Ramos (cell line): ENCODE data around the gene MESP2.

Source experiments
- in situ Hi-C: fragments of 300-500 bp; cut with MboI; formaldehyde crosslinking; loops from one replicate; pipeline ENCODE4 v1.14.3; 2022; ENCODE audit warnings: low sequenced_read_pairs; ENCODE audit not compliant: unreplicated experiment

MESP2 gene, protein sequence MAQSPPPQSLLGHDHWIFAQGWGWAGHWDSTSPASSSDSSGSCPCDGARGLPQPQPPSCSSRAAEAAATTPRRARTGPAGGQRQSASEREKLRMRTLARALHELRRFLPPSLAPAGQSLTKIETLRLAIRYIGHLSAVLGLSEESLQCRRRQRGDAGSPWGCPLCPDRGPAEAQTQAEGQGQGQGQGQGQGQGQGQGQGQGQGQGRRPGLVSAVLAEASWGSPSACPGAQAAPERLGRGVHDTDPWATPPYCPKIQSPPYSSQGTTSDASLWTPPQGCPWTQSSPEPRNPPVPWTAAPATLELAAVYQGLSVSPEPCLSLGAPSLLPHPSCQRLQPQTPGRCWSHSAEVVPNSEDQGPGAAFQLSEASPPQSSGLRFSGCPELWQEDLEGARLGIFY

GRCh38 chr15:89776274-89777072, at the start of gene MESP2:
Gene MESP2, plus strand, starts transcription at chr15:89776332. Its CDS starts 26 bp downstream, at chr15:89776358.
- in situ Hi-C loops = no loop called here

DNA sequence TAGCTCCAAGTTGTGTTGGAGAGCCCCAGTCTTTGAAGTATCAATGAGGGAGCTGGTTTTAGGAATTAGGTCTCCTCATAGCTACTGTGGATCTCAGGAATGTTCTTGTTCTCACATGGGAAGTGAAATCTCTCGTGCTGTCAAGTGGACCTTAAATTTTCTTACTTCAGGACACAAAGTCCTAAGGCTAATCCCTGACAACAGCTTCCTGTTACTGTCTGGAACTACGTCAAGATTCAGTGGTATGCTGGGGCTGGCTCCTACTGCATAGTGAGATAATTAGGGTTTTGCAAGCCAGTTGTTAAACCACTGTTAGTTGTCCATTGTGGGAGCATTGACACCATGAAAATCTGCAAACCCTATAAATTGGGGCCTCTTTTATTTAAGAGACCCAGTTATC, 47.9 kb upstream of the MESP2 start:
- in situ Hi-C loops = no loop called here

DNA sequence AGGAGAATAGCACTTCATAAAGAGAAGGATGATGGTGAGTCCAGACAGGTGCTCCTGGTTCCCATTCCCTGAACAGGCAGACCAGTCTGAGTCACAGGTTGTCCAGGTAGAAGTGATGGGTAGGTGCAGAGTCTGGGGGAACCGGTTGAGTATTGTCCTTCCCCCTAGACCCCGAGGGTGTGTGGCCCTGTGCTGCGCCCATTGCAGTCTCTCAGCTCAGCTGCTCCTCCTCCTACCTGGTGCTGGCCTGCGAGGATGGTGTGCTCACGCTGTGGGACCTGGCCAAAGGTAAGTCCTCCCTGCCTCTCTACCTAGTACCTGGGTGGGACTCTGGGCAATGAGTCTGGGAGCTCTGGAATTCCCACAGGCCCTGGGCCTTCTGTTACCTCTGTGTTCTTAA, 44.9 kb upstream of the MESP2 start:
- in situ Hi-C loops = no loop called here

GRCh38 chr15:89732451-89733172, 43.5 kb upstream of the MESP2 start:
- in situ Hi-C loops = no loop called here

DNA sequence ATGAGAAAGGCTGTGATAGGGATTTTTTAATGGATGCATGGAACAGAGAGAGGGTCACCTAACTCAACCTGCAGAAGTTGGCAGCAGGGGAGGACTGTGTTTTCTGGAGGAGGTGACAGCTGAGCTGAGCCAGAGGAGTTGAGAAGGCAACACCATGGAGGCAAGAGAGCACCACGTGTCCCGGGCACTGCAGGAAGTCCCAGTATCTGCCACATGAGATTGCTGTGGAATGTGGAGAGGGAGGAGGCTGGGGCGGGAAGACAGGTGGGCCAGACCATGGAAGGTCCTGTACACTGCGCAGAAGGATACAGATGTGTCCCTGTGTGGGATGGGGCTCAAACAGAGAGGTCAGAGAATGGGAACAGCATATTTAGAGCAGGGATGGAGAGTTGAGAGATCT, 40.4 kb upstream of the MESP2 start:
- in situ Hi-C loops = no loop called here

- in situ Hi-C loops = no loop called here
These were observed 36.0 kb upstream of the MESP2 start for GRCh38 chr15:89740137-89740536.

GRCh38 chr15:89743011-89743410, 33.1 kb upstream of the MESP2 start:
- in situ Hi-C loops = no loop called here

- in situ Hi-C loops = no loop called here
These were observed 32.5 kb upstream of the MESP2 start for GRCh38 chr15:89743594-89743993.

GRCh38 chr15:89745131-89745530, 31.0 kb upstream of the MESP2 start:
- in situ Hi-C loops = no loop called here

GRCh38 chr15:89745768-89746167, 30.4 kb upstream of the MESP2 start:
- in situ Hi-C loops = no loop called here

DNA sequence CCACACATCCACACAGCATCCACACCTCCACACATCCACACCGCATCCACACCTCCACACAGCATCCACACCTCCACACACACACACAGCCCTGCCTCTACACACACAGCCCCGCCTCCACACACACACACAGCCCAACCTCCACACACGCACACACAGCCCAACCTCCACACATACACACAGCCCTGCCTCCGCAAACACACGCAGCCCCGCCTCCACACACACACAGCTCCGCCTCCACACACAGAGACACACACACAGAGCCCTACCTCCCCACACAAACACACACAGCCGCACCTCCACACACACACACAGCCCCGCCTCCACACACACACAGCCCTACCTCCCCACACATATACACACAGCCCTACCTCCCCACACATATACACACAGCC, 29.7 kb upstream of the MESP2 start:
- in situ Hi-C loops = no loop called here

DNA sequence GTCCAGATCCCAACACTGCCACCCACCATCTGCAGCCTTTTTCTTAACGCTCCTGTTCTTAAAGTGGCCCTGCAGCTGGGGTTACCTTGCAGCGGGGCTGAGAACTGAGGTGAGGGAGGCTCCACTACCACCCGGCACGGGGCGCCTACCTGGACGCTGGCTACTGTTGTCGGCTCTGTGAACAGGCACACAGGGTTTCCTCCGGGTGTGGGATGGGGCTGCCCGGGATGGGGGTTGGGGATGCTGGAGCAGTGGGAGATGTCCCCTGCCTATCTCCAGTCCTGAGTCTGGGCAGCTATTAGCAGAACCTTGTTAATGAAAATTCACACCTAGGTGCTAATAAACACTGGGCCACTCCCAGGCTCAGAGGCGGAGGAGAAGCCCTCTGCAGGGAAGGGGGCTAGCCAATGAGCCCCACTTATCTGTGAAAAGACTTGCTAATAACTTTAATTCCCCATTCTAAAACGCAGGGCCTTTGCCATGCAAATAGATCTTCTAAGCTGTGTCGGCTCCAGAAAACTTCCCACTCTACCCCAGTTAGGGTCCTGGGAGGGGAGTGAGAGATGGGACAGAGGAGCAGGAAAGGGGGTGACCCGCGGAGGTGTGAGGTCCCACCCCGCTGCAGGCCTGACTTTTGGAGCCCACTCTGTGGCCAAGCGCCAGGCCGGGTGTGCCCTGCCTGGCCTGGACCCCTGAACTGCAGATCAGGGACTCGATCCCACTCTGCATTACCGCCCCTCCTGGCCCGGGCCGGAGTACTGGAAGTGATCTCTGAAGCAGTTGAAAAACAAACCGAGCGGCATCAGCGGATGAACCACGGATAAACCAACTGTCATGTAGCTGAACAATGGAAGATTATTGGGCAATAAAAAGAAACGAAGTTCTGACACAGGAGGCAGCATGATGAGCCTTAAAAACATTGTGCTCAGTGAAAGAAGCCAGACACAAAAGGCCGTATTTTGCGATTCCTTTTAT, 28.1 kb upstream of the MESP2 start:
- in situ Hi-C loops = no loop called here

- in situ Hi-C loops = no loop called here
These were observed 27.1 kb upstream of the MESP2 start for GRCh38 chr15:89749054-89749453.

- in situ Hi-C loops = no loop called here
These were observed 26.6 kb upstream of the MESP2 start for GRCh38 chr15:89749526-89749925.

DNA sequence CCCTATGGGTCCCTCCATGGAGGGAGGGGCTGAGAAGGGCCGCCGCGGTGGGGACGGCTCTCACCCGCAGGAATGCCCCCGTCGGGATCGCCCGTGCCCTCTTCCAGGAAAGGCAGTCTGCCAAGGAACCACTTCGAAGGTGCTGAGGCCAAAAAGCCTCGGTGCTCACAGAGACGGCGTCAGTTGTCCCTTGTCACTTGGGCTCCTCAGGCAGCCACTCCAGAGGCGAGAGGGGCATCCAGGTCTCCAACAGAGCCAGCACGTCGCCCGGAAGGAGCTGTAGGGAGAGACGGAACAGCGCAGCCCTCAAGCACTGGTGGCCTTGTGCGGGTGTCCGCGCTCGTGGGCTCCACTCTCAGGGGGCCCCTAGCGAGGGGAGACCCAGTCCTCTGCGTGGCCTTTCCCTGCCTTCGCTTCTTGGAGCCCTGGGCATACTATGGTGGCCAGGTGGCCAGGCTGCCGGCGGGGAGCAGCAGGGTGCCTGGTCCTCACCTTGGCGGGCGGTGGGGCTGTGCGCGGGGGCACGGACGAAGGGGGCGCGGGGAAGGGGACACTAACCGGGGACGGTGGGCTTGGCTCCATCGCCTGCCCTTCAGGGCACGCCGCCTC, 26.1 kb upstream of the MESP2 start:
- in situ Hi-C loops = no loop called here

- in situ Hi-C loops = no loop called here
These were observed 25.3 kb upstream of the MESP2 start, which contains the start of gene MESP1 for GRCh38 chr15:89750560-89751542. Gene MESP1, minus strand, starts transcription at chr15:89751249. Its CDS starts 18 bp downstream, at chr15:89751231.

DNA sequence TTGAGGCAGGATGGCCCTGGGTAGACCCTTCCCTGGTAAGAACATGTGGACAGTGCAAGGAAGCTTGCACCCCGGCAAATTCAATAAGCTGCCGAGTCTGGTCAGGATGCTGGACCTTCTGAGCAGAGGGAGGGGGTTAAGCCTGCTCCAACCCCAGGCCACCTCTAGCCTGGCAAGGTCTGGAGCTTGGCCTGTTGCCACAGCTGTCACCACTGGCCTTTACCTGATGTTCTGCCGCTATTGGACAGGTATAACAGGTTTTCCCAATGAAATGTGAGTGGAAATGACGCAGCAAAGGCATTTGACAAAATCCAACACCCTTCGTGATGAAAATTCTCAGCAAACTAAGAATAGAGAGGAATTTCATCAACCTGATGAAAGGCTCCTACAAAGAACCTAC, 24.4 kb upstream of the MESP2 start:
- in situ Hi-C loops = no loop called here

DNA sequence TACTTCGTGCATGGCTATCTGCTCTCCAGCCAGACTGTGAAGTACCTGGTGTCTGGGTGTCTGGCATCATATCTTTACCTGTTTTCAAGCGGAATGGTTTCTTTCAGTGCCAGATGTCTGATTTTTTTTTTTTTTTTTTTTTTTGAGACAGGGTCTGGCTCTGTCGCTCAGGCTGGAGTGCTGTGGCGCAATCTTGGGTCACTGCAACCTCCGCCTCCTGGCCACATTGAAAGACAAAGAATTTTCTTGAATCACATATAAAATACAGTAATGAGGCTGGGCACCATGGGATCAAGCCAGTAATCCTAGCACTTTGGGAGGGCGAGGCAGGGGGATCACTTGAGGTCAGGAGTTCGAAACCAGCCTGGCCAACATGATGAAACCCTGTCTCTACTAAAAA, 22.3 kb upstream of the MESP2 start:
- in situ Hi-C loops = no loop called here
